GM23338 (cell line): Measurements from ENCODE around the gene NDUFS2. TPM values are rescaled to one million over a fixed set of nuclear protein-coding genes. Genes with fewer than 3 reads are reported as not detected.
A peak's percentile ranks its signal among the peaks of the same experiment; 100 is the strongest.

Experiments used
- ATAC-seq: fragments of 200-7000 bp; cut with Tn5 transposase; 3 replicates; pipeline ENCODE4 v1.9.1; 2020
- DNase-seq: peaks from one replicate; pipeline ENCODE4 v3.0.0-alpha.2; 2015; ENCODE audit warnings: low spot score
- H2AFZ ChIP-seq: fragments of 200-600 bp; sonication (generic); 2 replicates; pipeline ENCODE4 v1.8.0; 2016; ENCODE audit warnings: antibody characterized with exemption, mild to moderate bottlenecking, moderate library complexity
- H3F3A ChIP-seq: fragments of 200-600 bp; sonication (generic); replicated peaks from 2 replicates; pipeline ENCODE4 v1.8.0; 2017; ENCODE audit warnings: antibody characterized with exemption, mixed run types, low read depth
- H3K27ac ChIP-seq: fragments of 200-600 bp; sonication (generic); 2 replicates; pipeline ENCODE4 v1.6.1; 2016; ENCODE audit warnings: low read depth
- H3K27me3 ChIP-seq: fragments of 200-600 bp; sonication (generic); 2 replicates; pipeline ENCODE4 v1.8.0; 2016; ENCODE audit warnings: mild to moderate bottlenecking, mixed run types, moderate library complexity; ENCODE audit not compliant: insufficient read depth
- H3K36me3 ChIP-seq: fragments of 200-600 bp; sonication (generic); 2 replicates; pipeline ENCODE4 v1.8.0; 2016; ENCODE audit warnings: mild to moderate bottlenecking; ENCODE audit not compliant: insufficient read depth
- H3K4me1 ChIP-seq: fragments of 200-600 bp; sonication (generic); 2 replicates; pipeline ENCODE4 v1.8.0; 2016; ENCODE audit warnings: mild to moderate bottlenecking, moderate library complexity; ENCODE audit not compliant: insufficient read depth
- H3K4me2 ChIP-seq: fragments of 200-600 bp; sonication (generic); 2 replicates; pipeline ENCODE4 v1.7.1; 2017; ENCODE audit warnings: mixed run types
- H3K4me3 ChIP-seq: fragments of 200-600 bp; sonication (generic); 2 replicates; pipeline ENCODE4 v1.6.1; 2016; ENCODE audit warnings: mixed run types
- H3K79me2 ChIP-seq: fragments of 200-600 bp; sonication (generic); replicated peaks from 2 replicates; pipeline ENCODE4 v1.8.0; 2017; ENCODE audit warnings: mild to moderate bottlenecking; ENCODE audit not compliant: insufficient read depth
- H3K9me2 ChIP-seq: fragments of 200-600 bp; sonication (generic); 2 replicates; pipeline ENCODE4 v1.8.0; 2017; ENCODE audit not compliant: insufficient read depth
- H4K20me1 ChIP-seq: fragments of 200-600 bp; sonication (generic); replicated peaks from 2 replicates; pipeline ENCODE4 v1.8.0; 2017; ENCODE audit warnings: mild to moderate bottlenecking; ENCODE audit not compliant: insufficient read depth
- H3K27ac Mint-ChIP-seq: 2 replicates; pipeline ENCODE4 v1.8.0; 2020; ENCODE audit warnings: inconsistent platforms, mild to moderate bottlenecking, moderate library complexity, mixed read lengths
- H3K27me3 Mint-ChIP-seq: 3 replicates; pipeline ENCODE4 v1.8.0; 2022; ENCODE audit warnings: low read depth, mild to moderate bottlenecking, moderate library complexity, mixed read lengths, inconsistent platforms; ENCODE audit not compliant: insufficient read depth, poor library complexity
- H3K36me3 Mint-ChIP-seq: 3 replicates; pipeline ENCODE4 v1.8.0; 2021; ENCODE audit warnings: low read depth, mild to moderate bottlenecking, inconsistent platforms, moderate library complexity, mixed read lengths
- H3K4me1 Mint-ChIP-seq: 3 replicates; pipeline ENCODE4 v1.8.0; 2020; ENCODE audit warnings: mild to moderate bottlenecking, inconsistent platforms, mixed read lengths
- H3K4me3 Mint-ChIP-seq: 3 replicates; pipeline ENCODE4 v1.8.0; 2021; ENCODE audit warnings: moderate library complexity, mild to moderate bottlenecking, inconsistent platforms, mixed read lengths
- H3K9me3 Mint-ChIP-seq: 3 replicates; pipeline ENCODE4 v1.8.0; 2020; ENCODE audit warnings: moderate library complexity, mild to moderate bottlenecking, inconsistent platforms, mixed read lengths
- CREB1 ChIP-seq: fragments of 250-450 bp; sonication (Bioruptor Pico); IDR thresholded peaks from 2 replicates; pipeline ENCODE4 v1.5.0; 2020; ENCODE audit warnings: low read depth, mild to moderate bottlenecking, moderate library complexity
- CTCF ChIP-seq, 2 experiments: fragments of 200-600 bp in 1 of 2; sonication (generic) in 1 of 2; conservative IDR thresholded peaks; 2 replicates each; pipeline versions ENCODE4 v1.5.1 to v1.6.1; 2016 to 2017; ENCODE audit warnings: antibody characterized with exemption in 2 of 2, low read depth in 2 of 2, mild to moderate bottlenecking in 2 of 2, moderate library complexity in 1 of 2
- EZH2 ChIP-seq: fragments of 200-600 bp; sonication (generic); IDR thresholded peaks from one replicate; pipeline ENCODE4 v1.8.0; 2017; ENCODE audit warnings: antibody characterized with exemption, mild to moderate bottlenecking, low read depth; ENCODE audit not compliant: unreplicated experiment
- EZH2phosphoT487 ChIP-seq: fragments of 200-600 bp; sonication (generic); IDR thresholded peaks from one replicate; pipeline ENCODE4 v1.8.1; 2018; ENCODE audit warnings: antibody characterized with exemption; ENCODE audit not compliant: unreplicated experiment
- POLR2AphosphoS5 ChIP-seq: IDR thresholded peaks from 2 replicates; pipeline ENCODE4 v1.6.1; 2016; ENCODE audit warnings: antibody characterized with exemption, low read depth
- STAT1 ChIP-seq: IDR thresholded peaks from one replicate; pipeline ENCODE4 v1.6.1; 2016; ENCODE audit warnings: antibody characterized with exemption; ENCODE audit not compliant: unreplicated experiment
- ZNF114 ChIP-seq: fragments of 250-450 bp; sonication (Bioruptor Pico); IDR thresholded peaks from 2 replicates; pipeline ENCODE4 v1.5.0; 2020; ENCODE audit warnings: mild to moderate bottlenecking, moderate library complexity
- ZNF462 ChIP-seq: fragments of 250-450 bp; sonication (Bioruptor Pico); IDR thresholded peaks from 2 replicates; pipeline ENCODE4 v1.5.0; 2020; ENCODE audit warnings: mild to moderate bottlenecking, moderate library complexity
- polyA plus RNA-seq: library from polyadenylated mRNA; unstranded; fragments of >200 nt; fragmentation: Nextera tagmentation; extraction: Ambion mirVana; gene quantifications from 2 replicates; pipeline ENCODE4 v1.2.1, GENCODE V29; 2016
- total RNA-seq: library from RNA; depleted of rRNA; stranded (reverse); fragments of >200 nt; shearing (Covaris generic); gene quantifications from 2 replicates; pipeline ENCODE4 v1.2.3, GENCODE V29; 2014
- TF ChIP-seq, protein P1 (sequence below): IDR thresholded peaks from one replicate; pipeline ENCODE4 v1.6.1; 2018; ENCODE audit warnings: antibody characterized with exemption; ENCODE audit not compliant: unreplicated experiment
- TF ChIP-seq, protein P2 (sequence below): IDR thresholded peaks from 2 replicates; pipeline ENCODE4 v1.6.1; 2016; ENCODE audit warnings: antibody characterized with exemption

NDUFS2 gene
- total and polyA plus RNA-seq, 2 experiments from 2014 or later, result 56.7 to 131 TPM

GRCh38 chr1:161259765-161260164 lies 57.6 kb downstream of the NDUFS2 start:
- ATAC-seq (no peak), DNase-seq (no peak)
- no peak overlapping the region for H3K4me2 ChIP-seq
- no peak overlapping the region for H3K27ac ChIP-seq
- peaks cover 7% of the 10 kb centered on the region; the same call in 1 of the 2 replicates for H3K36me3 ChIP-seq
- H3K79me2 ChIP-seq, result no peaks in the 10 kb centered on the region
- TF ChIP-seq EZH2phosphoT487, result no peak
- no peak for TF ChIP-seq STAT1
- TF ChIP-seq POLR2AphosphoS5, result no peak
- TF ChIP-seq ZNF114 (CRISPR knock-in tag), result no peak
- TF ChIP-seq, protein P1, sequence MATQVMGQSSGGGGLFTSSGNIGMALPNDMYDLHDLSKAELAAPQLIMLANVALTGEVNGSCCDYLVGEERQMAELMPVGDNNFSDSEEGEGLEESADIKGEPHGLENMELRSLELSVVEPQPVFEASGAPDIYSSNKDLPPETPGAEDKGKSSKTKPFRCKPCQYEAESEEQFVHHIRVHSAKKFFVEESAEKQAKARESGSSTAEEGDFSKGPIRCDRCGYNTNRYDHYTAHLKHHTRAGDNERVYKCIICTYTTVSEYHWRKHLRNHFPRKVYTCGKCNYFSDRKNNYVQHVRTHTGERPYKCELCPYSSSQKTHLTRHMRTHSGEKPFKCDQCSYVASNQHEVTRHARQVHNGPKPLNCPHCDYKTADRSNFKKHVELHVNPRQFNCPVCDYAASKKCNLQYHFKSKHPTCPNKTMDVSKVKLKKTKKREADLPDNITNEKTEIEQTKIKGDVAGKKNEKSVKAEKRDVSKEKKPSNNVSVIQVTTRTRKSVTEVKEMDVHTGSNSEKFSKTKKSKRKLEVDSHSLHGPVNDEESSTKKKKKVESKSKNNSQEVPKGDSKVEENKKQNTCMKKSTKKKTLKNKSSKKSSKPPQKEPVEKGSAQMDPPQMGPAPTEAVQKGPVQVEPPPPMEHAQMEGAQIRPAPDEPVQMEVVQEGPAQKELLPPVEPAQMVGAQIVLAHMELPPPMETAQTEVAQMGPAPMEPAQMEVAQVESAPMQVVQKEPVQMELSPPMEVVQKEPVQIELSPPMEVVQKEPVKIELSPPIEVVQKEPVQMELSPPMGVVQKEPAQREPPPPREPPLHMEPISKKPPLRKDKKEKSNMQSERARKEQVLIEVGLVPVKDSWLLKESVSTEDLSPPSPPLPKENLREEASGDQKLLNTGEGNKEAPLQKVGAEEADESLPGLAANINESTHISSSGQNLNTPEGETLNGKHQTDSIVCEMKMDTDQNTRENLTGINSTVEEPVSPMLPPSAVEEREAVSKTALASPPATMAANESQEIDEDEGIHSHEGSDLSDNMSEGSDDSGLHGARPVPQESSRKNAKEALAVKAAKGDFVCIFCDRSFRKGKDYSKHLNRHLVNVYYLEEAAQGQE, result no peak
- TF ChIP-seq CTCF (conservative IDR thresholded peaks at IDR 0.05; ENCODE audit: low read depth in 2 of 2), result no peak
- TF ChIP-seq CREB1, result no peak
- no peak for TF ChIP-seq ZNF462 (CRISPR knock-in tag)
- TF ChIP-seq, protein P2, sequence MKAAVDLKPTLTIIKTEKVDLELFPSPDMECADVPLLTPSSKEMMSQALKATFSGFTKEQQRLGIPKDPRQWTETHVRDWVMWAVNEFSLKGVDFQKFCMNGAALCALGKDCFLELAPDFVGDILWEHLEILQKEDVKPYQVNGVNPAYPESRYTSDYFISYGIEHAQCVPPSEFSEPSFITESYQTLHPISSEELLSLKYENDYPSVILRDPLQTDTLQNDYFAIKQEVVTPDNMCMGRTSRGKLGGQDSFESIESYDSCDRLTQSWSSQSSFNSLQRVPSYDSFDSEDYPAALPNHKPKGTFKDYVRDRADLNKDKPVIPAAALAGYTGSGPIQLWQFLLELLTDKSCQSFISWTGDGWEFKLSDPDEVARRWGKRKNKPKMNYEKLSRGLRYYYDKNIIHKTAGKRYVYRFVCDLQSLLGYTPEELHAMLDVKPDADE, result no peak
- TF ChIP-seq EZH2, result no peak
- no peak overlapping the region for H2AFZ ChIP-seq
- H3K9me3 Mint-ChIP-seq, result peaks cover 28% of the 10 kb centered on the region
- peaks cover 42% of the 10 kb centered on the region for H3K27me3 Mint-ChIP-seq
- no peak overlapping the region for H3K27ac Mint-ChIP-seq
- H4K20me1 ChIP-seq, result no peaks in the 10 kb centered on the region
- no peaks in the 10 kb centered on the region for H3K9me2 ChIP-seq
- H3K36me3 Mint-ChIP-seq, result peaks cover 16% of the 10 kb centered on the region
- peaks cover 38% of the 10 kb centered on the region for H3K27me3 ChIP-seq
- no peak overlapping the region; the same call in 1 of the 2 replicates for H3K4me3 ChIP-seq
- H3K4me1 ChIP-seq, result peaks cover 8% of the 10 kb centered on the region
- H3F3A ChIP-seq, result 0 out of 2 replicates have a peak, but pooled peaks cover 7% of the 10 kb centered on the region
- H3K4me1 Mint-ChIP-seq, result peaks cover 21% of the 10 kb centered on the region
- peak overlapping the region; percentile 62 for H3K4me3 Mint-ChIP-seq
